Stimulated activated CD4-positive, alpha-beta T cell treated with anti-CD3 and anti-CD28 coated beads, Interleukin-15, amount 100 ng/mL, for 48 hours (primary cell): ENCODE results near the gene COG4.

Experiments used
- DNase-seq, 2 donors: peaks; one replicate each; pipeline ENCODE4 v3.0.0-alpha.2; 2020; ENCODE audit warnings: low read depth in 2 of 2

COG4 gene

GRCh38 chr16:70434484-70435260, 88.7 kb downstream of the COG4 start:
- no peak for DNase-seq

GRCh38 chr16:70433458-70434103, 89.8 kb downstream of the COG4 start:
- DNase-seq: no peak

- DNase-seq: no peak
Measured at GRCh38 chr16:70432723-70433457, 90.5 kb downstream of the COG4 start.

DNA sequence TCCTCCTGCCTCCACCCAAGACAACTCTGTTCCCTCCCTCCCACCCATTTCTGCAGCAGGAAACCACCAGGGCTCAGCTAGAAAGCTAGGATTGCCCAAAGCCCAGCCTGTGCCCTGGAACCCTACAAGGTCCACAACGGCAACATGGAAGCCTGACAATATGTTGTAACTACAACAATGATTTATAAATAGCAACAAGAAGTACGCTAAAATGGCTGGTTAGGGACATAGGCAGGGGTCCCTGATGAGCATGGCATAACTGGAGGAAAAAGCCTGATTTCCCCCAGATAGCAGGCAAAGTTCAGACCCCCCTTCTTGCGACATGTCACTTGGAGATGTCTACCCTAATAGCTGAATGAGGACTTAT, 91.0 kb downstream of the COG4 start:
- DNase-seq: no peak

GRCh38 chr16:70430667-70431536, 92.5 kb downstream of the COG4 start:
- peak in 1 of 2 donors; percentile 44 for DNase-seq
